Inferior parietal cortex (tissue), 1 donor: ENCODE data around the gene ASB16.

Experiments
- DNase-seq: peaks from one replicate; pipeline ENCODE4 v3.0.0-alpha.2; 2016; ENCODE audit errors: extremely low spot score

The ASB16 gene

GRCh38 chr17:44188576-44189403 is 18.3 kb downstream of the ASB16 start:
- DNase-seq, result no peak

GRCh38 chr17:44190481-44190880 is 20.0 kb downstream of the ASB16 start:
- DNase-seq, result no peak

- DNase-seq, result no peak
These were observed 20.9 kb downstream of the ASB16 start for GRCh38 chr17:44191369-44191768.

- no peak for DNase-seq
These were observed 21.5 kb downstream of the ASB16 start for GRCh38 chr17:44191941-44192496.

GRCh38 chr17:44192750-44193149 is 22.2 kb downstream of the ASB16 start:
- no peak for DNase-seq

GRCh38 chr17:44193326-44194084 is 23.0 kb downstream of the ASB16 start:
- DNase-seq, result no peak

- DNase-seq, result no peak
These were observed 26.6 kb downstream of the ASB16 start for GRCh38 chr17:44197107-44197506.

- DNase-seq, result peak; percentile 40
These were observed 27.6 kb downstream of the ASB16 start for GRCh38 chr17:44197980-44198720.

GRCh38 chr17:44198721-44199552 is 28.4 kb downstream of the ASB16 start:
- DNase-seq, result no peak

- DNase-seq, result peak; percentile 82
These were observed 29.3 kb downstream of the ASB16 start, which contains the start of gene ATXN7L3 for GRCh38 chr17:44199553-44200477. Gene ATXN7L3 (minus strand): TSS chr17:44199884. CDS start chr17:44198070, 1,814 bp downstream.

GRCh38 chr17:44200478-44201155 is 30.1 kb downstream of the ASB16 start:
- no peak for DNase-seq

GRCh38 chr17:44202756-44203155 is 32.3 kb downstream of the ASB16 start:
- DNase-seq, result no peak

GRCh38 chr17:44203731-44204440 is 33.4 kb downstream of the ASB16 start:
- DNase-seq, result no peak

GRCh38 chr17:44204441-44204882 is 34.0 kb downstream of the ASB16 start:
- DNase-seq, result no peak

- DNase-seq, result no peak
These were observed 35.7 kb downstream of the ASB16 start for GRCh38 chr17:44205962-44206824.

- no peak for DNase-seq
These were observed 36.3 kb downstream of the ASB16 start for GRCh38 chr17:44206825-44207155.

GRCh38 chr17:44207319-44207718 is 36.8 kb downstream of the ASB16 start:
- no peak for DNase-seq

GRCh38 chr17:44207743-44208142 is 37.2 kb downstream of the ASB16 start:
- no peak for DNase-seq
